Effector memory CD4-positive, alpha-beta T cell (primary cell): Measurements from ENCODE around the gene APLNR.
"Not testable (repeated sequence)": the region's sequence is repeated elsewhere in the genome, so short reads cannot be mapped to it uniquely, and the experiment has no call there.

Experiments used
- DNase-seq, 3 donors: peaks; one replicate each; pipeline ENCODE4 v3.0.0-alpha.2; 2020
- H3K27ac ChIP-seq: 2 replicates; pipeline ENCODE4 v1.7.0; 2013; ENCODE audit warnings: mild to moderate bottlenecking, low read length, moderate library complexity; ENCODE audit not compliant: insufficient read depth, poor library complexity, severe bottlenecking
- H3K27me3 ChIP-seq: replicated peaks from 2 replicates; pipeline ENCODE4 v1.7.0; 2013; ENCODE audit warnings: mild to moderate bottlenecking, low read length; ENCODE audit not compliant: insufficient read depth, control insufficient read depth, poor library complexity, severe bottlenecking
- H3K36me3 ChIP-seq: 2 replicates; pipeline ENCODE4 v1.7.0; 2013; ENCODE audit warnings: mild to moderate bottlenecking, low read length, moderate library complexity; ENCODE audit not compliant: control insufficient read depth, insufficient read depth
- H3K4me1 ChIP-seq: 2 replicates; pipeline ENCODE4 v1.7.0; 2013; ENCODE audit warnings: low read length, mild to moderate bottlenecking; ENCODE audit not compliant: control insufficient read depth, insufficient read depth, poor library complexity, severe bottlenecking
- H3K4me3 ChIP-seq: 2 replicates; pipeline ENCODE4 v1.7.0; 2013; ENCODE audit warnings: low read length, low read depth, mild to moderate bottlenecking; ENCODE audit not compliant: insufficient read depth, poor library complexity, severe bottlenecking
- H3K9me3 ChIP-seq: 2 replicates; pipeline ENCODE4 v1.7.0; 2013; ENCODE audit warnings: mild to moderate bottlenecking, low read length, moderate library complexity; ENCODE audit not compliant: control insufficient read depth
- total RNA-seq, 3 donors: gene quantifications; one replicate each; lab custom pipeline; 2026; lab: John Stamatoyannopoulos, UW

APLNR gene
- total RNA-seq = 0 reads per million in 3 donors

- no peaks in the 10 kb centered on the region for H3K9me3 ChIP-seq
- no peak within 1 kb of the TSS for H3K27ac ChIP-seq
- no peaks in the 10 kb centered on the region for H3K36me3 ChIP-seq
- no peak for DNase-seq
- H3K27me3 ChIP-seq = no peaks in the 10 kb centered on the region
- H3K4me1 ChIP-seq = no peaks in the 10 kb centered on the region
- H3K4me3 ChIP-seq = no peak within 1 kb of the TSS
Observed at GRCh38 chr11:57237204-57237681, at the start of gene APLNR. Gene APLNR, minus strand, starts transcription at chr11:57237250. Its CDS starts 246 bp downstream, at chr11:57237004.

DNA sequence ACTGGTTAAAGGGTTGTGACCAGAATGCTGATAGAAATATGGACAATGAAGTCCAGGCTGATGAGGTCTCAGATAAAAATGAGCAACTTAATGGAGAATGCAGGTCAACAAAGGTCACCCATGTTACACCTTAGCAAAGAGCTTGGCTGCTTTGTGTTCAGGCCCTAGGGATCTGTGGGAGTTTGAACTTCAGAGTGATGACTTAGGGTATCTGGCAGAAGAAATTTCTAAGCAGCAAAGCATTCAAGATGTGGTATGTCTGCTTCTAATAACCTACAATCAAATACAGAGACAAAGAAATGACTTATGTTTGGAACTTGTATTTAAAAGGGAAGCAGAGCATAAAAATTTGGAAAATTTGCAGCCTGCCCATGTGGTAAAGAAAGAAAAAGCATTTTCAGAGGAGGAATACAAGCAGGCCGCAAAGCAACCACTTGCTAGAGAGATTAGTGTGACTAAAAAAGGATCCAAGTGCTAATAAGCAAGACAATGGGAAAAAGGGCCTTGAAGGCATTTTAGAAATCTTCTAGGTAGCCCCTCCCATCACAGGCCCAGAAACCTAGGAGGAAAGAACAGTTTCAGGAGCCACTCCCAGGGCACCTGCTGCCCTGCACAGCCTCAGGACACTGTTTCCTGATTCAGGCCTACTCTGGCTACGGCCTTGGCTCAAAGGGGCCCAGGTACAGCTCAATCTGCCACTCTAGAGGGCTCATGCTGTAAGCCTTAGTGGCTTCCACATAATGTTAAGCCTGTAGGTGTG, 46.4 kb upstream of the APLNR start:
- no peaks in the 10 kb centered on the region for H3K9me3 ChIP-seq
- no peak for DNase-seq
- no peaks in the 10 kb centered on the region for H3K27me3 ChIP-seq
- H3K4me3 ChIP-seq = no peak overlapping the region
- H3K27ac ChIP-seq = no peak overlapping the region
- no peaks in the 10 kb centered on the region for H3K36me3 ChIP-seq
- no peaks in the 10 kb centered on the region for H3K4me1 ChIP-seq

DNA sequence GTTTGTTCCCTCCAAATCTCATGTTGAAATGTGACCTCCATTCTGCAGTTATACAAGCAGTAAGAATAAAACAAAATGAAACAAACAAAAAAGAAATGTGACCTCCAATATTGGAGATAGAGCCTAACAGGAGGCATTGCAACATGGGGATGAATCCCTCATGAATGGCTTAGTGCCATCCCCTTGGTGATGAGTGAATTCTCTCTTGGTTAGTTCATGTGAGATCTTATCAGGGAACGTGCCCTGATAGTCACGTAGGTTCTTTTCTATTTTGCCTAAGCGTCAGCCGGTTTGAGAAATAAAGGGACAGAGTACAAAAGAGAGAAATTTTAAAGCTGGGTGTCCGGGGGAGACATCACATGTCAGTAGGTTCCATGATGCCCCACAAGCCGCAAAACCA, 44.5 kb upstream of the APLNR start:
- not testable (repeated sequence) for H3K4me1 ChIP-seq, H3K4me3 ChIP-seq, H3K27ac ChIP-seq, DNase-seq, H3K9me3 ChIP-seq, H3K27me3 ChIP-seq, H3K36me3 ChIP-seq

DNA sequence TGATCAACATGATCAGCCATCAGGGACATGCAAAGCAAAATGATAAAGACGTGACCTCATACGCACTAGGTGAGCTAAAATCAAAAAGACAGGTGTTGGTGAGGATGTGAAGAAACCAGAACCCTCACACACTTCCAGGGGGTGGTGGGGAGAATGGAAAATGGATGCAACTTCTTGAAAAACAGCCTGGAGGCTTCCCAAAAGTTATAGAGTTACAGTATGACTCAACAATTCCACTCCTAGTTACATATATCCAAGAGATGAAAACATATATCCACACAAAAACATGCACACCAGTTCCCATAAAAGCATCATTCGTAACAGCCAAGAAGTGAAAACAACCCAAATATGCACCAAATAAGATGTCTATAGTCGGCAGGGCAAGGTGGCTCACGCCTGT, 42.1 kb upstream of the APLNR start:
- no peak overlapping the region for H3K27ac ChIP-seq
- H3K9me3 ChIP-seq = no peaks in the 10 kb centered on the region
- H3K36me3 ChIP-seq = no peaks in the 10 kb centered on the region
- no peak for DNase-seq
- no peak overlapping the region for H3K4me3 ChIP-seq
- peaks cover 2% of the 10 kb centered on the region for H3K27me3 ChIP-seq
- no peaks in the 10 kb centered on the region for H3K4me1 ChIP-seq

GRCh38 chr11:57278721-57279095, 41.7 kb upstream of the APLNR start:
- Histone ChIP-seq H3K27me3 (peaks cover 2% of the 10 kb centered on the region), H3K36me3 (no peaks in the 10 kb centered on the region), H3K27ac (no peak overlapping the region), H3K4me1 (no peaks in the 10 kb centered on the region), H3K9me3 (no peaks in the 10 kb centered on the region), H3K4me3 (no peak overlapping the region)
- DNase-seq = no peak

DNA sequence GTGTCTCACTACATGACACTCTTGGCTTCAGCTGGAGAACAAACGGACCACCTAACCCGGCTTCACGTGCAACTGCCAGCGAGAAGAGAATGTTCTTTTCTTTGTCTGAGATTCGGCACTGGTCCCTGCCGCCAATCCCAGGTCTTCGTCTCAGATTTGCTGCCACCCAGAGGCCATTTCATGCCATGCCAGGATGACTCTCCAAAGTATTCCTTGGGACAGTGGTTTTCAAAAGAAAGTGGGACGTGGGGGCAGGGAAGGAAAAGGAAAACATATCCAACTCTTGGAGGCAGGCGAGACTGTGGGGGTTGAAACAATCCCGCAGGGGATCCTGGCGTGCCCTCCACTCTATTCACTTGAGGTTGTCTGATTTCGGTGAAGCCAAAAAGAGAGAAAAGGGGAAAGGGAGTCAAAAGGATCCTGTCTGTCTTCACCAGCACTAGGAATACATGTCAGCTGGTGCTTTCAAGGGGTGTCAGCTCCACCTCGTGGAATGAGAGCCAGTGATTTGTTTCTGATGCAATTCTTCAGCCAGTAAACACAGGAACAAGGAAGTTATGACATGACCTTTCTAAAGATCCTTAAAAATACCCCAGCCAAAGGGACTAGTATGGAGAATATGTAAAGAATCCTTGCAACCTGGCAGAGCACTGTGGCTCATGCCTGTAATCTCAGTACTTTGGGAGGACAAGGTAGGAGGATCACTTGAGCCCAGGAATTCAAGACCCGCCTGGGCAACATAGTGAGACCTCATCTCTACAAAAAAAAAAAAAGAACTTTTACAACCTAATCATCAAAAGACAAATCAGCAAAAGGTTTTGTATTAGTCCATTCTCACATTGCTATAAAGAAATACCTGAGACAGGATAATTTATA, 41.0 kb upstream of the APLNR start:
- no peaks in the 10 kb centered on the region for H3K9me3 ChIP-seq
- H3K27me3 ChIP-seq = peaks cover 2% of the 10 kb centered on the region
- H3K4me1 ChIP-seq = no peaks in the 10 kb centered on the region
- no peak overlapping the region for H3K4me3 ChIP-seq
- H3K36me3 ChIP-seq = no peaks in the 10 kb centered on the region
- no peak overlapping the region for H3K27ac ChIP-seq
- no peak for DNase-seq

DNA sequence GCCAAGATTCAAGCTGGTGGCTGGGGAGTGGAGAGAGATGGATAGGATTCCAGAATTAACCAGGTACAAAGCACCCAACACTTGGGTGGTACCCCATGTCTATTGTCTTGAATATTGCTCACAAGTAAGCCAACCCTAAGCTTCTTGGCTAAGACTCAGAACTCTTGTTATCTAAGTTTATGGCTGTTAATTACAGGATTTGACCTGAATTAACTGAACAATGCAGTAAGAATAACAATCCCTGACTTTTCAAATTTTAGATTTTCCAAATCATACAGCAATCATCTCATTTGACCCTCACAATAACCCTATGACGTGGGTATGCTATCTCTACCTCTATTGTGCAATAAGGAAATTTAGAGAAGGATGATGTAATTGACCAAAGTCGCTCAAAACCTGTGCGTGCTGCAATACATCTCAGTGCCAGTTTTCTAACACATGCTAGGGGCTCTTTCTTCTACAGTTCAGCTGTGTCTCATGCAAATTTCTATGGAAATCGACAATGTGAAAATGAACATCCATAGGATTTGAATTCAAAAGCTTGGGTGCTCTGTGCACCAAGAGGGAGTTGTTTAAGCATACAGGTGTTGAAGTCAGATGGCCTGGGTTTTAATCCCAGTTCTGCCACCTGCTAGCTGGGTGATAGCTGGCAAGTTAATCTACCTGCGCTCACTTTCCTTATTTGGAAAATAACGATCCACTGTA, 40.1 kb upstream of the APLNR start:
- Histone ChIP-seq H3K27ac (no peak overlapping the region), H3K27me3 (peaks cover 2% of the 10 kb centered on the region), H3K4me1 (no peaks in the 10 kb centered on the region), H3K4me3 (no peak overlapping the region), H3K9me3 (no peaks in the 10 kb centered on the region), H3K36me3 (no peaks in the 10 kb centered on the region)
- no peak for DNase-seq

DNA sequence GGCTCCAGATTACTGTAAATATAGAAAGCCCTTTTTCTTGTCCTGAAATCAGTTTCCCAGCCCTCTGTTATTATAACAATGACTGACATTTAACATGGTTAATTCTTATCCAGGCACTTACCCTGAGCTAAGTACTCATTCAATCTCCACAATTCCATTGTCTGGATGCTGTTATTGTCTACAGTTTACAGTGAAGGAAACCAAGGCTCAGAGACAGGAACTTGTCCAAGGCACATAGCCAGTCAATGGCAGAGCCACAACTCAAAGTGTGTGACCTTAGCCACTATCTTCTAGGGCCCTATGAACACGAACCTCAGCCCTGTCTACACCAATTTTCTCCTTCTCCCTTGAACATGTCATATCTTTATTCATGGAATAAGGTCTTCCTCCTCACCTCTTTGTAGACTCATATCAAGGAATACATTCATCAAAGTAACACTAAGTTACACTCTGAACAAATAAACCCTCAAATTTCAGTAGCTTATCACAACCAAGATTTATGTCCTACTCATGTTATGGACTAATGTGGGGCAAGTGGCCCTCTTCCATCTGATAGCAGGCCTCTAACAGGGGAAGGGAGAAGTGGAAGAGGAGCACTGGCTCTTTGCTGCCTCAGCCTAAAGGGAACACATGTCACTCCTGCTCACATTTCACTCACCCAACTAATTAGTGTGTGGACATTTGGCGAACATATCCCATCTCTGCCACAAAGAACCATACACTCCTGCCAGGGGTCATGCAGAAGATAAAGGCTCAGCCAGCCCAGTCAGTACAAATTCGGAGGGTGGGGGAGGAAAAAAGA, 39.3 kb upstream of the APLNR start:
- Histone ChIP-seq H3K4me3 (no peak overlapping the region), H3K36me3 (no peaks in the 10 kb centered on the region), H3K9me3 (no peaks in the 10 kb centered on the region), H3K4me1 (no peaks in the 10 kb centered on the region), H3K27ac (no peak overlapping the region), H3K27me3 (peaks cover 2% of the 10 kb centered on the region)
- no peak for DNase-seq

- H3K4me3 ChIP-seq = no peak overlapping the region
- no peaks in the 10 kb centered on the region for H3K36me3 ChIP-seq
- H3K27me3 ChIP-seq = peaks cover 2% of the 10 kb centered on the region
- H3K27ac ChIP-seq = no peak overlapping the region
- H3K4me1 ChIP-seq = no peaks in the 10 kb centered on the region
- DNase-seq = no peak
- H3K9me3 ChIP-seq = no peaks in the 10 kb centered on the region
Observed at GRCh38 chr11:57275582-57275981, 38.5 kb upstream of the APLNR start.
